WTC11 (cell line): ENCODE results near the gene RBM47. TPM values are rescaled to one million over a fixed set of nuclear protein-coding genes. Genes with fewer than 3 reads are reported as not detected.

ENCODE experiments used
- ATAC-seq: fragments of 200-7000 bp; cut with Tn5 transposase; 2 replicates; pipeline ENCODE4 v1.10.0; 2021; ENCODE audit warnings: mild to moderate bottlenecking, moderate library complexity
- CTCF ChIA-PET: fragments of 300-600 bp; sonication (Branson Sonifier 250); formaldehyde crosslinking; loops from one replicate; lab custom pipeline; 2021; ENCODE audit warnings: antibody characterized with exemption; lab: Charles Lee
- POLR2A ChIA-PET: fragments of 350-600 bp; sonication (Branson Sonifier 250); formaldehyde crosslinking; loops from one replicate; lab custom pipeline; 2021; ENCODE audit warnings: antibody characterized with exemption; lab: Charles Lee
- DNase-seq: peaks from one replicate; pipeline ENCODE4 v3.0.0; 2021; ENCODE audit warnings: low spot score
- H3K27ac Mint-ChIP-seq: 2 replicates; pipeline ENCODE4 v1.8.0; 2021; ENCODE audit warnings: mixed read lengths
- H3K27me3 Mint-ChIP-seq: 2 replicates; pipeline ENCODE4 v1.8.0; 2021; ENCODE audit warnings: low read depth, mild to moderate bottlenecking, moderate library complexity, mixed read lengths
- H3K36me3 Mint-ChIP-seq: 2 replicates; pipeline ENCODE4 v1.8.0; 2021; ENCODE audit warnings: mixed read lengths
- H3K4me1 Mint-ChIP-seq: 2 replicates; pipeline ENCODE4 v1.8.0; 2022; ENCODE audit warnings: mixed read lengths
- H3K4me3 Mint-ChIP-seq: 2 replicates; pipeline ENCODE4 v1.8.0; 2021; ENCODE audit warnings: mild to moderate bottlenecking, moderate library complexity, mixed read lengths
- H3K9me3 Mint-ChIP-seq: 2 replicates; pipeline ENCODE4 v1.8.0; 2021; ENCODE audit warnings: mixed read lengths
- ATF3 ChIP-seq: sonication (generic); formaldehyde crosslinking; conservative IDR thresholded peaks from 2 replicates; pipeline ENCODE4 v1.8.1; 2022; ENCODE audit warnings: mild to moderate bottlenecking, missing genetic modification reagents
- EMX1 ChIP-seq: fragments of 250-450 bp; sonication (Bioruptor Pico); IDR thresholded peaks from 2 replicates; pipeline ENCODE4 v1.8.0; 2021; ENCODE audit warnings: mild to moderate bottlenecking
- ETV6 ChIP-seq: sonication (generic); formaldehyde crosslinking; IDR thresholded peaks from 2 replicates; pipeline ENCODE4 v1.8.1; 2022; ENCODE audit warnings: mild to moderate bottlenecking, missing genetic modification reagents
- FOXK1 ChIP-seq: sonication (generic); formaldehyde crosslinking; IDR thresholded peaks from 2 replicates; pipeline ENCODE4 v1.8.0; 2022; ENCODE audit warnings: mild to moderate bottlenecking, moderate library complexity, missing genetic modification reagents
- NFE2L1 ChIP-seq: sonication (generic); formaldehyde crosslinking; IDR thresholded peaks from 2 replicates; pipeline ENCODE4 v1.8.1; 2023; ENCODE audit warnings: missing genetic modification reagents
- NFYB ChIP-seq: sonication (generic); formaldehyde crosslinking; conservative IDR thresholded peaks from 2 replicates; pipeline ENCODE4 v1.8.0; 2022; ENCODE audit warnings: low read depth, missing genetic modification reagents
- NR2C2 ChIP-seq: sonication (generic); formaldehyde crosslinking; IDR thresholded peaks from 2 replicates; pipeline ENCODE4 v1.8.0; 2022; ENCODE audit warnings: mild to moderate bottlenecking, missing genetic modification reagents
- PRRX2 ChIP-seq: fragments of 250-450 bp; sonication (Bioruptor Pico); IDR thresholded peaks from 2 replicates; pipeline ENCODE4 v1.8.0; 2021; ENCODE audit warnings: mild to moderate bottlenecking
- RELA ChIP-seq: sonication (generic); formaldehyde crosslinking; IDR thresholded peaks from 2 replicates; pipeline ENCODE4 v1.8.1; 2022; ENCODE audit warnings: missing genetic modification reagents, mild to moderate bottlenecking, borderline replicate concordance
- SOX15 ChIP-seq: fragments of 250-450 bp; sonication (Bioruptor Pico); IDR thresholded peaks from 2 replicates; pipeline ENCODE4 v1.9.0; 2021; ENCODE audit warnings: mild to moderate bottlenecking
- SP1 ChIP-seq: sonication (generic); formaldehyde crosslinking; conservative IDR thresholded peaks from 2 replicates; pipeline ENCODE4 v1.8.1; 2022; ENCODE audit warnings: missing genetic modification reagents
- ZNF121 ChIP-seq: sonication (generic); formaldehyde crosslinking; IDR thresholded peaks from 2 replicates; pipeline ENCODE4 v1.8.0; 2023; ENCODE audit warnings: missing genetic modification reagents
- ZNF219 ChIP-seq: sonication (generic); formaldehyde crosslinking; IDR thresholded peaks from 2 replicates; pipeline ENCODE4 v1.8.0; 2023; ENCODE audit warnings: missing genetic modification reagents, mild to moderate bottlenecking, borderline replicate concordance
- ZNF232 ChIP-seq: sonication (generic); formaldehyde crosslinking; IDR thresholded peaks from 2 replicates; pipeline ENCODE4 v1.8.0; 2022; ENCODE audit warnings: mild to moderate bottlenecking, missing genetic modification reagents
- ZNF263 ChIP-seq: sonication (generic); formaldehyde crosslinking; IDR thresholded peaks from 2 replicates; pipeline ENCODE4 v1.8.1; 2022; ENCODE audit warnings: low read depth, mild to moderate bottlenecking, moderate library complexity, missing genetic modification reagents
- ZNF532 ChIP-seq: fragments of 250-450 bp; sonication (Bioruptor Pico); IDR thresholded peaks from 2 replicates; pipeline ENCODE4 v1.9.0; 2021; ENCODE audit warnings: mild to moderate bottlenecking, borderline replicate concordance
- total RNA-seq: library from RNA; stranded (reverse); gene quantifications from 3 replicates; pipeline ENCODE4 v1.2.3, GENCODE V29; 2021
- TF ChIP-seq, protein P1 (sequence below): fragments of 250-450 bp; sonication (Bioruptor Pico); IDR thresholded peaks from 2 replicates; pipeline ENCODE4 v2.1.2; 2022; ENCODE audit warnings: mild to moderate bottlenecking, moderate library complexity
- TF ChIP-seq, protein P2 (sequence below): sonication (generic); formaldehyde crosslinking; conservative IDR thresholded peaks from 2 replicates; pipeline ENCODE4 v1.8.1; 2023; ENCODE audit warnings: mild to moderate bottlenecking, low read depth, missing genetic modification reagents, moderate library complexity

Gene RBM47
- total RNA-seq, 1 experiment from 2014 or later, result 97.9 TPM

- DNase-seq, result no peak
- Mint-ChIP-seq H3K36me3 (peaks cover 26% of the 10 kb centered on the region), H3K27ac (peak overlapping the region; percentile 22; the same call in 1 of the 2 replicates), H3K9me3 (no peaks in the 10 kb centered on the region), H3K27me3 (no peaks in the 10 kb centered on the region), H3K4me1 (peaks cover 11% of the 10 kb centered on the region), H3K4me3 (no peak overlapping the region)
- ChIA-PET CTCF (no interaction called here), POLR2A (no interaction called here)
- ATAC-seq, result no peak
- TF ChIP-seq ZNF121 (CRISPR knock-in tag), result no peak
- TF ChIP-seq NR2C2, result no peak
- no peak for TF ChIP-seq PRRX2 (CRISPR knock-in tag)
- no peak for TF ChIP-seq ZNF263 (CRISPR knock-in tag)
- no peak for TF ChIP-seq ZNF219
- TF ChIP-seq ETV6, result no peak
Measured at GRCh38 chr4:40506492-40506891, 123.2 kb downstream of the RBM47 start.

DNA sequence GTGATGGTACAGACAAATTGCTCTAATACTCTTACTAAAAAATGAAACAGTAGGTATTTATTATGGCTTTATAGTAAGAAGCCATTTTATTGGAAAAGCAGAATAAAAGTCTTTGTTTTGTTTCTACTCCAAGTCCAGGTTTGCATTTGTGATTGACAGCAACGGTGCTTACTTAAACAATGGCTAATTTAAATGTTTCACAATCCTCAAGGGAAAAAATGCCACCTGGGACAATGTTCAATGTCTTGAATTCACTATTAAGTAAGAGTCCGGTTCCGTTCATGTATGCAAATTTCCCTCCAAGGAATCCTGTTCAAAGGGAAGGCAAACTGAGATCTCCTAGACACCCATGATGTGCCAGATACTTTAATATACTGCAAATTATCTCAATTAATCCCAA lies 123.6 kb downstream of the RBM47 start:
- peaks cover 24% of the 10 kb centered on the region for H3K36me3 Mint-ChIP-seq
- ATAC-seq (no peak), DNase-seq (no peak)
- ChIA-PET CTCF (no interaction called here), POLR2A (no interaction called here)
- no peaks in the 10 kb centered on the region for H3K9me3 Mint-ChIP-seq
- no peaks in the 10 kb centered on the region for H3K27me3 Mint-ChIP-seq
- no peak overlapping the region for H3K27ac Mint-ChIP-seq
- TF ChIP-seq, protein P1, sequence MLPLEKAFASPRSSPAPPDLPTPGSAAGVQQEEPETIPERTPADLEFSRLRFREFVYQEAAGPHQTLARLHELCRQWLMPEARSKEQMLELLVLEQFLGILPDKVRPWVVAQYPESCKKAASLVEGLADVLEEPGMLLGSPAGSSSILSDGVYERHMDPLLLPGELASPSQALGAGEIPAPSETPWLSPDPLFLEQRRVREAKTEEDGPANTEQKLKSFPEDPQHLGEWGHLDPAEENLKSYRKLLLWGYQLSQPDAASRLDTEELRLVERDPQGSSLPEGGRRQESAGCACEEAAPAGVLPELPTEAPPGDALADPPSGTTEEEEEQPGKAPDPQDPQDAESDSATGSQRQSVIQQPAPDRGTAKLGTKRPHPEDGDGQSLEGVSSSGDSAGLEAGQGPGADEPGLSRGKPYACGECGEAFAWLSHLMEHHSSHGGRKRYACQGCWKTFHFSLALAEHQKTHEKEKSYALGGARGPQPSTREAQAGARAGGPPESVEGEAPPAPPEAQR, result no peak
- no peak for TF ChIP-seq ZNF532
- no peak for TF ChIP-seq SP1
- TF ChIP-seq NFE2L1 (CRISPR knock-in tag), result no peak
- no peak for TF ChIP-seq EMX1 (CRISPR knock-in tag)
- no peak for TF ChIP-seq ZNF232 (CRISPR knock-in tag)
- H3K4me3 Mint-ChIP-seq, result no peak overlapping the region
- H3K4me1 Mint-ChIP-seq, result peaks cover 11% of the 10 kb centered on the region

DNA sequence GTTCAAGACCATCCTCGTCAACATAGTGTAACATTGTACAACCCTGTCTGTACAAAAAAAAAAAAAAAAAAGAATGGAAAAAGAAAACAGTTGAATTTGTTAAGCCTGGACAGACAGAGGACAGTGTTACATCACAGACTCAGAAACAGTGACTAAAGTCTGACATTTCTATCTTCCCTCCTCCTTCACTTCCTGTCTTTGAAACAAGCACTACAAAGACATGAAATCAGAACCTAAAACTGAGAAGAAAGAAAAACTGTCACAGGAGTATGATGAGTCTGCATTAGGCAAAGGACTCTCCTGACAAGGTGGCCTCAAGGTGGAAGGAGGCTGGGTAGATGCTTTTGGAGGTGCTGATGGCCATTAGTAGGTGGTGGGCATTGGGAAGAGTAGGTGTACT lies 126.7 kb downstream of the RBM47 start:
- peaks cover 11% of the 10 kb centered on the region for H3K4me1 Mint-ChIP-seq
- H3K4me3 Mint-ChIP-seq, result no peak overlapping the region
- no peak for TF ChIP-seq RELA
- no peak for TF ChIP-seq ATF3 (CRISPR knock-in tag)
- TF ChIP-seq NFYB (CRISPR knock-in tag), result no peak
- TF ChIP-seq, protein P2, sequence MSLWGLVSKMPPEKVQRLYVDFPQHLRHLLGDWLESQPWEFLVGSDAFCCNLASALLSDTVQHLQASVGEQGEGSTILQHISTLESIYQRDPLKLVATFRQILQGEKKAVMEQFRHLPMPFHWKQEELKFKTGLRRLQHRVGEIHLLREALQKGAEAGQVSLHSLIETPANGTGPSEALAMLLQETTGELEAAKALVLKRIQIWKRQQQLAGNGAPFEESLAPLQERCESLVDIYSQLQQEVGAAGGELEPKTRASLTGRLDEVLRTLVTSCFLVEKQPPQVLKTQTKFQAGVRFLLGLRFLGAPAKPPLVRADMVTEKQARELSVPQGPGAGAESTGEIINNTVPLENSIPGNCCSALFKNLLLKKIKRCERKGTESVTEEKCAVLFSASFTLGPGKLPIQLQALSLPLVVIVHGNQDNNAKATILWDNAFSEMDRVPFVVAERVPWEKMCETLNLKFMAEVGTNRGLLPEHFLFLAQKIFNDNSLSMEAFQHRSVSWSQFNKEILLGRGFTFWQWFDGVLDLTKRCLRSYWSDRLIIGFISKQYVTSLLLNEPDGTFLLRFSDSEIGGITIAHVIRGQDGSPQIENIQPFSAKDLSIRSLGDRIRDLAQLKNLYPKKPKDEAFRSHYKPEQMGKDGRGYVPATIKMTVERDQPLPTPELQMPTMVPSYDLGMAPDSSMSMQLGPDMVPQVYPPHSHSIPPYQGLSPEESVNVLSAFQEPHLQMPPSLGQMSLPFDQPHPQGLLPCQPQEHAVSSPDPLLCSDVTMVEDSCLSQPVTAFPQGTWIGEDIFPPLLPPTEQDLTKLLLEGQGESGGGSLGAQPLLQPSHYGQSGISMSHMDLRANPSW, result no peak
- TF ChIP-seq ZNF263 (CRISPR knock-in tag), result no peak
- TF ChIP-seq ETV6, result no peak
- no peak for TF ChIP-seq SOX15 (CRISPR knock-in tag)
- no peak for TF ChIP-seq FOXK1 (CRISPR knock-in tag)
- TF ChIP-seq SP1, result no peak
- TF ChIP-seq PRRX2 (CRISPR knock-in tag), result no peak
- H3K36me3 Mint-ChIP-seq, result peaks cover 11% of the 10 kb centered on the region
- ATAC-seq (no peak), DNase-seq (no peak)
- no peaks in the 10 kb centered on the region for H3K27me3 Mint-ChIP-seq
- ChIA-PET POLR2A (interaction anchor here (0.6 kb wide), 1 partner anchor 38 kb away, joined by 3 read pairs; no protein-coding TSS in a partner anchor), CTCF (no interaction called here)
- peak overlapping the region; percentile 78 for H3K27ac Mint-ChIP-seq
- no peaks in the 10 kb centered on the region for H3K9me3 Mint-ChIP-seq
